Brain microvascular endothelial cell (primary cell): ENCODE measurements around the gene ELANE.

Experiments used
- DNase-seq: peaks from one replicate; pipeline ENCODE4 v3.0.0-alpha.2; 2020
- H3K27ac ChIP-seq: fragments of 250-450 bp; sonication (Bioruptor Pico); 2 replicates; pipeline ENCODE4 v1.5.1; 2020; ENCODE audit warnings: mild to moderate bottlenecking, moderate library complexity
- H3K27me3 ChIP-seq: fragments of 250-450 bp; sonication (Bioruptor Pico); replicated peaks from 2 replicates; pipeline ENCODE4 v1.5.1; 2020; ENCODE audit warnings: mild to moderate bottlenecking
- H3K36me3 ChIP-seq: fragments of 250-450 bp; sonication (Bioruptor Pico); replicated peaks from 2 replicates; pipeline ENCODE4 v1.5.1; 2020; ENCODE audit warnings: mild to moderate bottlenecking
- H3K4me3 ChIP-seq: 2 replicates; pipeline ENCODE4 v1.5.1; 2011; ENCODE audit warnings: low read depth, mild to moderate bottlenecking, control low read depth, low read length, moderate library complexity
- CTCF ChIP-seq: IDR thresholded peaks from 2 replicates; pipeline ENCODE4 v1.5.1; 2011; ENCODE audit warnings: low read depth, mild to moderate bottlenecking, moderate library complexity, low read length, control low read depth, inconsistent platforms; ENCODE audit errors: missing control alignments
- in situ Hi-C: cut with HindIII; loops from 2 replicates; pipeline ENCODE4 v1.10.0; 2017; ENCODE audit warnings: low sequenced_read_pairs, low pct_ligation_motif_present

ELANE gene

GRCh38 chr19:852136-853013 lies at the start of gene ELANE:
Gene ELANE (plus strand): TSS chr19:852303. CDS start chr19:852329, 26 bp downstream.
- no peak within 1 kb of the TSS for H3K27ac ChIP-seq
- H3K4me3 ChIP-seq = no peak within 1 kb of the TSS
- H3K36me3 ChIP-seq = no peaks in the 10 kb centered on the region
- no peak for TF ChIP-seq CTCF
- in situ Hi-C loops = no loop called here
- peaks cover 8% of the 10 kb centered on the region for H3K27me3 ChIP-seq
- DNase-seq = no peak

GRCh38 chr19:802498-803098 lies 49.5 kb upstream of the ELANE start:
- Histone ChIP-seq H3K27ac (peak overlapping the region; percentile 37), H3K4me3 (peak overlapping the region; percentile 15), H3K36me3 (peaks cover 84% of the 10 kb centered on the region), H3K27me3 (no peaks in the 10 kb centered on the region)
- in situ Hi-C loops = no loop called here
- TF ChIP-seq CTCF = no peak
- DNase-seq = peak; percentile 50

DNA sequence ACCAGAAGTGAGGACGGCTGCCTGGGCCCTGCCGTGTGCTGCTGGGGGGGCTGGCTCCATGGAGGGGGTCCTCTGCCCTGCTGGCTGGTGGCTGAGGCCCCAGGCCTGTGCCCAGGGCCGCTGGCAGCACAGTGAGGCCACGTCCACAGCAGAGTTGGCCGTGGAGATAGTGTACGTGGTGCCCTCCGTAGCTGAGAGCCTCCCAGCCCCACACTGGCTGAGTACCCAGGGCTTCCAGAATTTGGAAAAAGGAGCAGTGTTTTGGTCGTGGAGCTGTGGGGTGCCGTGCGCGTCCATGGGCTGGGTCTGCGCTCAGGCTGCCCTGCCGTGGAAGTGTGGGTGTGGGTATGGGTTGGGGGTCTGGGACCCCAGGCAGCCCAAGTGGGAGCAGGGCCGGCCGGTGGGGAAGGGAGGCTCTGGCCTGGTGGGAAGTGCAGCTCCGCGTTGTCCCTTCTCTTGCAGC lies 49.0 kb upstream of the ELANE start:
- TF ChIP-seq CTCF = no peak
- in situ Hi-C loops = no loop called here

DNA sequence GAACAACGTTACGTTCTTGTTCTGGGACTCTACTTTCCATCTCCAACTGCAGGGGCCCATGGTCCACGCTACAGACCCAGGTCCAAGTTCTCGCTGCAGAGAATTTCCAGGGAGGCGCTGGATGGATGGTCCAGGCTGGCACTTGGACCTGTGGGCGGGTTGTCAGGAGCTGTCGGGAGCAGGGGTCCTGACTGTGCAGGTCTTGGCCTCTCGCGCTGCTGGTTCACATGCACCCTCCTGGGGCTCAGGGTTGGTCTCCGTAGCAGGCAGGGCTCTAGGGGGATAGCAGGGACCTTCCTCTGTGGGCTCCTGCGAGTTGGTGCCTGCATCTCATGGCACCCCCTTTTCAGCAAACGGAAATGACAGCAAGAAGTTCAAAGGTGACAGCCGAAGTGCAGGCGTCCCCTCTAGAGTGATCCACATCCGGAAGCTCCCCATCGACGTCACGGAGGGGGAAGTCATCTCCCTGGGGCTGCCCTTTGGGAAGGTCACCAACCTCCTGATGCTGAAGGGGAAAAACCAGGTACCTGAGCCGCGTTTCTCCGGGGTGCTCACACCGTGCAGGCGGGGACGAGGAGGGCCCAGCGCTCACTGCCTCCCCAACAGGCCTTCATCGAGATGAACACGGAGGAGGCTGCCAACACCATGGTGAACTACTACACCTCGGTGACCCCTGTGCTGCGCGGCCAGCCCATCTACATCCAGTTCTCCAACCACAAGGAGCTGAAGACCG lies 48.3 kb upstream of the ELANE start:
- DNase-seq = no peak
- Histone ChIP-seq H3K27me3 (no peaks in the 10 kb centered on the region), H3K36me3 (peaks cover 89% of the 10 kb centered on the region), H3K27ac (no peak overlapping the region), H3K4me3 (no peak overlapping the region)
- in situ Hi-C loops = no loop called here
- no peak for TF ChIP-seq CTCF

More for the DNA sequence above, 49.0 kb upstream of the ELANE start:
- peaks cover 87% of the 10 kb centered on the region for H3K36me3 ChIP-seq
- H3K27ac ChIP-seq = no peak overlapping the region
- DNase-seq = no peak
- no peaks in the 10 kb centered on the region for H3K27me3 ChIP-seq
- no peak overlapping the region for H3K4me3 ChIP-seq

DNA sequence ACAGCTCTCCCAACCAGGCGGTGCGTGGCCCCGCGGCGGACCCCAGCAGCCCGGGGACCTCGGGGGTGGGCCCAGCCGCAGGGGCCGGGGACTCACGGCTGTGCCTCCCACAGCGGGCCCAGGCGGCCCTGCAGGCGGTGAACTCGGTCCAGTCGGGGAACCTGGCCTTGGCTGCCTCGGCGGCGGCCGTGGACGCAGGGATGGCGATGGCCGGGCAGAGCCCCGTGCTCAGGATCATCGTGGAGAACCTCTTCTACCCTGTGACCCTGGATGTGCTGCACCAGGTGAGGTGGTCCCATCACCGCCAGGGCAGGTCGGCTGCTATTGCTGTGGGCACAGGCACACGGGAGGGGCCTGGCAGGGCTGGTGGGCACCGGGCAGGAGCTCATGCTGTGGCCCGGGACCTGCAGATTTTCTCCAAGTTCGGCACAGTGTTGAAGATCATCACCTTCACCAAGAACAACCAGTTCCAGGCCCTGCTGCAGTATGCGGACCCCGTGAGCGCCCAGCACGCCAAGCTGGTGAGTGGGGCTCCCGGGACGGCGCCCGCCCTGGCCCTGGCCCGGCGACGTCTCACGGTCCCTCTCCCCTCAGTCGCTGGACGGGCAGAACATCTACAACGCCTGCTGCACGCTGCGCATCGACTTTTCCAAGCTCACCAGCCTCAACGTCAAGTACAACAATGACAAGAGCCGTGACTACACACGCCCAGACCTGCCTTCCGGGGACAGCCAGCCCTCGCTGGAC lies 47.5 kb upstream of the ELANE start:
- no peak for DNase-seq
- TF ChIP-seq CTCF = no peak
- H3K36me3 ChIP-seq = peaks cover 92% of the 10 kb centered on the region
- H3K27me3 ChIP-seq = no peaks in the 10 kb centered on the region
- in situ Hi-C loops = no loop called here
- H3K4me3 ChIP-seq = no peak overlapping the region
- no peak overlapping the region for H3K27ac ChIP-seq
